ENCODE measurements around the gene NCAM1. TPM values are rescaled to one million over a fixed set of nuclear protein-coding genes. Genes with fewer than 3 reads are reported as not detected.

The NCAM1 gene
- total RNA-seq, 1 experiment from 2014 or later = not detected

GRCh38 chr11:113106507-113106906, 145.3 kb downstream of the NCAM1 start:
- Histone ChIP-seq H3K27me3 (ENCODE audit: low read length) (peaks cover 8% of the 10 kb centered on the region; the same call in 1 of the 2 replicates), H2AFZ (ENCODE audit: low read length) (no peak overlapping the region), H3K9ac (ENCODE audit: low read length) (no peak overlapping the region), H3K36me3 (ENCODE audit: low read depth, low read length) (no peaks in the 10 kb centered on the region), H3K4me3 (ENCODE audit: low read length) (no peak overlapping the region), H3K9me3 (ENCODE audit: low read length) (no peaks in the 10 kb centered on the region), H3K79me2 (ENCODE audit: low read length) (no peaks in the 10 kb centered on the region), H3K4me1 (ENCODE audit: insufficient read depth, low read length) (no peaks in the 10 kb centered on the region), H3F3A (ENCODE audit: low read length, unreplicated experiment) (no peaks in the 10 kb centered on the region), H3K4me2 (ENCODE audit: low read length) (no peak overlapping the region), H4K20me1 (ENCODE audit: low read length) (no peaks in the 10 kb centered on the region), H3K9me2 (replicated peaks; ENCODE audit: low read length) (no peaks in the 10 kb centered on the region), H3K27ac (ENCODE audit: low read length) (no peak overlapping the region)
- ATAC-seq = no peak
- intact Hi-C loops (cut with micrococcal nuclease) = no loop called here
- no peak for DNase-seq
- BruUV-seq (replicated peaks) = no TSS peak
- ChIA-PET CTCF (no interaction called here), POLR2A (ENCODE audit: unreplicated experiment) (no interaction called here)
- TF ChIP-seq EZH2 (IDR thresholded peaks at IDR 0.05; ENCODE audit: low read length, unreplicated experiment) = no peak
- TF ChIP-seq EZH2phosphoT487 (IDR thresholded peaks at IDR 0.05; ENCODE audit: borderline replicate concordance, low read length) = no peak
- TF ChIP-seq CTCF (conservative IDR thresholded peaks at IDR 0.05; ENCODE audit: low read depth, low read length) = no peak

DNA sequence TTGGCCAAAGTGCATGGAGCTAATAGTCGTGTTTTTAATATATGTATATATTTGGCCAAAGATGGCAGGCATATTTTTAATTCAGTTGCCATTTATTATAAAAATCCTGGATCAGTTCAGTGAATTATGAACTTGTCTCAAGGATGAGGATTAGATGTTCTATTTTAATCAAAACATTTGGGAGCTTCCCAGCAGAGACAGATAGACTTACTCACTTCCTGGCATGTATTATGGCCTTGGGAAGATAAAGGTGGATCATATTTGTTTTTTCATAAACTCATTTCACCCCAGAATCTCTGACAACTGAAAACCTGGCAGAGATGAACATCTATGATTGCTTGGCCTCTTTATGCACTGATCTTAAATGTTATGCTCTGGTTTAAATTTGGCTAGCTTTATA, 148.8 kb downstream of the NCAM1 start:
- no peaks in the 10 kb centered on the region for H3K4me1 ChIP-seq (ENCODE audit: insufficient read depth, low read length)
- H3K36me3 ChIP-seq (ENCODE audit: low read depth, low read length) = no peaks in the 10 kb centered on the region
- no peak overlapping the region for H3K4me3 ChIP-seq (ENCODE audit: low read length)
- POLR2A ChIA-PET (ENCODE audit: unreplicated experiment) = no interaction called here
- no peaks in the 10 kb centered on the region for H3K79me2 ChIP-seq (ENCODE audit: low read length)
- BruUV-seq (replicated peaks) = no TSS peak
- ATAC-seq = no peak
- intact Hi-C loops (cut with micrococcal nuclease) = no loop called here
- H2AFZ ChIP-seq (ENCODE audit: low read length) = no peak overlapping the region
- H3F3A ChIP-seq (ENCODE audit: low read length, unreplicated experiment) = no peaks in the 10 kb centered on the region
- TF ChIP-seq EZH2 (IDR thresholded peaks at IDR 0.05; ENCODE audit: low read length, unreplicated experiment) (no peak), CTCF (conservative IDR thresholded peaks at IDR 0.05; ENCODE audit: low read depth, low read length) (no peak)
- H3K4me2 ChIP-seq (ENCODE audit: low read length) = no peak overlapping the region
- H4K20me1 ChIP-seq (ENCODE audit: low read length) = no peaks in the 10 kb centered on the region
- no peaks in the 10 kb centered on the region for H3K9me2 ChIP-seq (replicated peaks; ENCODE audit: low read length)
- no peaks in the 10 kb centered on the region for H3K9me3 ChIP-seq (ENCODE audit: low read length)
- H3K27me3 ChIP-seq (ENCODE audit: low read length) = peaks cover 9% of the 10 kb centered on the region
- no peak overlapping the region for H3K27ac ChIP-seq (ENCODE audit: low read length)
- CTCF ChIA-PET = no interaction called here
- H3K9ac ChIP-seq (ENCODE audit: low read length) = no peak overlapping the region
- DNase-seq = no peak

DNA sequence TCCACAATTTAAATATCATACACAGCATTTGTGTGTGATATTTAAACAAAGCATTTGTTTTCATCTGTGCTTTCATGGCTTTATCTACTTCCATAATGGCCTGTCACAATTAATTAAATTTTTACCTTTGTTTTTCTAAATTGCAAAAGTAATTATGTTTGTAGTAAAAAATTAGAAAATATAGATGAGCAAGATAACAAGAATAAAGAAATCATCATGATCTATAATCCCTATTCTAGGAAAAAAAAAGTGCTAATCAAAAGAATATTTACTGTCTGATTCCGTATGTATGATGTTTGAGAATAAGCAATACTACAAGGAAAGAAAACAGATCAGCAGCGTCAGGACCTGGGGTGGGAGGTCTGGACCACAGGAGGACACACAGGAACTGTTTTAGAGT, 149.9 kb downstream of the NCAM1 start:
- H3K9ac ChIP-seq (ENCODE audit: low read length) = no peak overlapping the region
- no peaks in the 10 kb centered on the region for H4K20me1 ChIP-seq (ENCODE audit: low read length)
- H3K4me2 ChIP-seq (ENCODE audit: low read length) = no peak overlapping the region
- H3K4me1 ChIP-seq (ENCODE audit: insufficient read depth, low read length) = no peaks in the 10 kb centered on the region
- no peaks in the 10 kb centered on the region for H3K9me3 ChIP-seq (ENCODE audit: low read length)
- no TSS peak for BruUV-seq (replicated peaks)
- peaks cover 10% of the 10 kb centered on the region for H3K27me3 ChIP-seq (ENCODE audit: low read length)
- intact Hi-C loops (cut with micrococcal nuclease) = no loop called here
- ChIA-PET CTCF (no interaction called here), POLR2A (ENCODE audit: unreplicated experiment) (no interaction called here)
- no peak overlapping the region for H2AFZ ChIP-seq (ENCODE audit: low read length)
- no peaks in the 10 kb centered on the region for H3K9me2 ChIP-seq (replicated peaks; ENCODE audit: low read length)
- no peak for DNase-seq
- TF ChIP-seq EZH2phosphoT487 (IDR thresholded peaks at IDR 0.05; ENCODE audit: borderline replicate concordance, low read length) = no peak
- no peak for TF ChIP-seq CTCF (conservative IDR thresholded peaks at IDR 0.05; ENCODE audit: low read depth, low read length)
- no peak for TF ChIP-seq EZH2 (IDR thresholded peaks at IDR 0.05; ENCODE audit: low read length, unreplicated experiment)
- H3F3A ChIP-seq (ENCODE audit: low read length, unreplicated experiment) = no peaks in the 10 kb centered on the region
- no peak for ATAC-seq
- H3K36me3 ChIP-seq (ENCODE audit: low read depth, low read length) = no peaks in the 10 kb centered on the region
- H3K79me2 ChIP-seq (ENCODE audit: low read length) = no peaks in the 10 kb centered on the region
- no peak overlapping the region for H3K4me3 ChIP-seq (ENCODE audit: low read length)
- H3K27ac ChIP-seq (ENCODE audit: low read length) = no peak overlapping the region

All from PC-3 (cell line).